ENCODE measurements around the gene ALPK1. TPM values are rescaled to one million over a fixed set of nuclear protein-coding genes. Genes with fewer than 3 reads are reported as not detected.

Gene ALPK1
- 34.0 TPM for total RNA-seq
- polyA plus RNA-seq, result 11.8 TPM

DNA sequence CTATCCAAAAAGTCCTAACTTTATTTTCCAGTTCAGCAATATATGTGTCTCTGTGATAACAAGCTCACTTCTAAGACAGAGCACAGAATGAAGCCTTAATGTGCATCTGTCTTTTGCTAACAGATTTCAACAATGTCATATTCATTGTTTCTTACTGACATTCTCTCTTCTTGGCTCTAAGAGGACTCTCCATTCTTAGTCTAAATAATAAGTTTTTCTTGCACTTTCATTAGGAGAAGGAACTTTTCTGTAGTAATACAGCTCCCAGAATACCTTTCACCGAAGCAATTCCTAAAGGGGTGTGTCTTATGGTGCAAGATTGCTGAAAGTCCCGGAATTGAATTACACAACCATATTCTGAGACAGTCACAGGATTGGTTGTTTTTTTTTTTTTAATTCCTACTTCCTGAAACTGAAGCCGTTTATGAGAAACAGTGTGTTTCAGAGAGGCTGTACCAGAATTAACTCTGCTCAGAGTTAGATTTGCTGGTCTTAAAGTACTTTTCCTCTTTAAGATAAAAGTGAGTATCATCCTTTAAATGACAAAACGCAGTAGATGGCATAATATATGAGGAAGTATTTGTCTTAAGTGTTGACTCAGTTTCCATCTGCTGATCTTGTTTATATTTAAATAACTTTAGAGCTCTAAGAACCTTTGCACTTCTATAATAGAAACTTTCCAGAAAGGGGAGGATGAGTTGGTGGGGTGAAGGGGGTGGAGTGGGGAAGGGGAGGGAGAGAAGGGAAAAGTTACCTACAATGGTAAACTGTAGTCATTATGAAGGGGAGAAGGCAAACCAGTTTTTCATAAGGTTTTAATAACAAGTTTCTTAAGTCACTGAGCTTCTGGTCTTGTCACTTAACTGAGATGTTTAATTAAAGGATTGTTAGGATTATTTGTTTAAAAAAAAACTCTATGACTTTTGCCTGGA lies at the start of gene ALPK1:
ALPK1 (plus strand) TSS at position 421 of the 932 bp plus-strand sequence.
- DNase-seq (ENCODE audit: extremely low spot score), result peak; percentile 79
- Histone ChIP-seq H3K4me3 (ENCODE audit: low read depth, low read length) (peak within 1 kb of the TSS; percentile 46), H3K4me1 (ENCODE audit: insufficient read depth) (no peaks in the 10 kb centered on the region), H3K36me3 (ENCODE audit: insufficient read depth) (peaks cover under 1% of the 10 kb centered on the region), H3K27ac (ENCODE audit: low read depth) (peak within 1 kb of the TSS; percentile 23)
- under 1% methylated on average over 4 of the region's 4 CpGs for WGBS

DNA sequence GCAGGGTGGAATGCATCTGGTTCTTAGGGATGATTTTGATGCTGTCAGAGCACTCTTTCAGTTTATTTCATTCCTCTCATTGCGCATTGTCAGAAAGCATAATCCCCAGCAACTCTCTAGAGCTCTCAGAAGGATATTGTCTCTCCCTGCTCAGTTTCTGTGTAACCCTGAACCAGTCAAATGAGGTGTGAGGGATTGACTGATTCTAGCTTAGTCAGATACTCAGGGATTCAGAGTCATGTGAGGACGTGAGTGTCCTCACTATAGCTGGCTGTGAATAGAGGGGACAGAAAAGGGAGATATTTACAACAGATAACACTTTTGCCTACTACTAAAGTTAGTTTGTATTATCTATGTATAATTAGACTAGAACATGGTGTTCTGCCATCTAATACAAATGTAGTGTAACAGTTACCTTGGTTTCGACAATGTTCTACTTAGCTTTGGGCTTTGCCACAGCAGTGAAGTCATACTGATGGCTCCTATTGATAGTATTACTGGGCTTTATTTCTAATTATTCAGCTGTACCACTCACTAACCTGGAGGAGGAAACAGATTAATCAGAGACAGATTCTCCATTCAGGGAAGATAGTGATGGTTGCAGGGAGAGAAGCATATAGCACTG lies 46.0 kb upstream of the ALPK1 start:
- Histone ChIP-seq H3K4me3 (ENCODE audit: low read depth, low read length) (no peak overlapping the region), H3K36me3 (ENCODE audit: insufficient read depth) (no peaks in the 10 kb centered on the region), H3K4me1 (ENCODE audit: insufficient read depth) (no peaks in the 10 kb centered on the region), H3K27ac (ENCODE audit: low read depth) (no peak overlapping the region)
- WGBS, result 91% methylated on average over 3 of the region's 3 CpGs
- no peak for DNase-seq (ENCODE audit: extremely low spot score)

GRCh38 chr4:112252234-112252633 lies 44.9 kb upstream of the ALPK1 start:
- no peaks in the 10 kb centered on the region for H3K4me1 ChIP-seq (ENCODE audit: insufficient read depth)
- 95% methylated on average over 1 of the region's 1 CpG for WGBS
- no peak overlapping the region for H3K27ac ChIP-seq (ENCODE audit: low read depth)
- no peaks in the 10 kb centered on the region for H3K36me3 ChIP-seq (ENCODE audit: insufficient read depth)
- no peak for DNase-seq (ENCODE audit: extremely low spot score)
- no peak overlapping the region for H3K4me3 ChIP-seq (ENCODE audit: low read depth, low read length)

GRCh38 chr4:112253382-112254000 lies 43.7 kb upstream of the ALPK1 start:
- Histone ChIP-seq H3K36me3 (ENCODE audit: insufficient read depth) (no peaks in the 10 kb centered on the region), H3K4me1 (ENCODE audit: insufficient read depth) (no peaks in the 10 kb centered on the region), H3K4me3 (ENCODE audit: low read depth, low read length) (no peak overlapping the region), H3K27ac (ENCODE audit: low read depth) (no peak overlapping the region)
- WGBS, result 40% methylated on average over 2 of the region's 2 CpGs
- no peak for DNase-seq (ENCODE audit: extremely low spot score)

DNA sequence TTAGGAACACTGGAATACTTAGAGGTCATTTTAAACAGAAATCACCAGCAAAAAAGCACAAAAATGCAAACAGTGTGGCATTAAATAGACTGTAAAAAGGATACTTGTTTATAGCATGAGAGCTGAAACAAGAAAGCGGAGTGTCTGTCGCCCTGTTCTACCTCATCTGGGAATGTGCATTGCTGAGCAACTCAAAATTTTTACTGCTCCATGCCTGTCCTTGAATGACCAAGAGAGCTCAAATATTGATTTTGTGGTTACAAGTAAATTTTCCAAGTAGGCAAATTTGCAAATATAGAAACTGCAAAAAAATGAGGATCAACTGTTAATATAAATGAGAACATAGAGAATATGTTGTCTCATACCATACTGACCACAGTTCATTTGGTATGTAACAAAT lies 40.1 kb upstream of the ALPK1 start:
- H3K4me1 ChIP-seq (ENCODE audit: insufficient read depth), result no peaks in the 10 kb centered on the region
- H3K27ac ChIP-seq (ENCODE audit: low read depth), result no peak overlapping the region
- H3K36me3 ChIP-seq (ENCODE audit: insufficient read depth), result peaks cover 3% of the 10 kb centered on the region
- DNase-seq (ENCODE audit: extremely low spot score), result no peak
- no peak overlapping the region for H3K4me3 ChIP-seq (ENCODE audit: low read depth, low read length)
- 87% methylated on average over 2 of the region's 2 CpGs for WGBS

GRCh38 chr4:112266823-112267222 lies 30.3 kb upstream of the ALPK1 start:
- no peak overlapping the region for H3K27ac ChIP-seq (ENCODE audit: low read depth)
- no peaks in the 10 kb centered on the region for H3K36me3 ChIP-seq (ENCODE audit: insufficient read depth)
- DNase-seq (ENCODE audit: extremely low spot score), result no peak
- WGBS, result 63% methylated on average over 2 of the region's 2 CpGs
- H3K4me1 ChIP-seq (ENCODE audit: insufficient read depth), result no peaks in the 10 kb centered on the region
- no peak overlapping the region for H3K4me3 ChIP-seq (ENCODE audit: low read depth, low read length)

DNA sequence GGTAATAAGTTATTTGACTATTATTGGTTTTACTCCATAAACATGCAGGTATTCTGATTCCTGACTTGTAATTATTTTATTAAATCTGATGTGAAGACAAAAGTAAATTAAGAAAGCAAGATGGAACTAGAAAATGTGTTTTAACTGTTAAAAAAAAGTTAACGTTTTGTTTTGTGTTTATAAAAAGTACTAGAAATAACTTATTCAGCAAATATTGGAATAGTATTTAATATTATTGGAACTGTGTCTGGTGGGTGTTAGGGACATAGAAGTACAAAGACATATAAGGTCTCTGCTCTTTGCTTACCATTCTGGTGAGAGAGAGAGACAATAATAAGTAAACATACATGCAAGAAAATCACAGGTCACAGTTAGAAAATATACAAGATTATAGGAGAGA lies 27.1 kb upstream of the ALPK1 start:
- H3K4me1 ChIP-seq (ENCODE audit: insufficient read depth), result no peaks in the 10 kb centered on the region
- DNase-seq (ENCODE audit: extremely low spot score), result no peak
- 83% methylated on average over 1 of the region's 1 CpG for WGBS
- H3K4me3 ChIP-seq (ENCODE audit: low read depth, low read length), result no peak overlapping the region
- H3K27ac ChIP-seq (ENCODE audit: low read depth), result no peak overlapping the region
- H3K36me3 ChIP-seq (ENCODE audit: insufficient read depth), result no peaks in the 10 kb centered on the region

GRCh38 chr4:112270640-112271421 lies 26.3 kb upstream of the ALPK1 start:
- Histone ChIP-seq H3K36me3 (ENCODE audit: insufficient read depth) (no peaks in the 10 kb centered on the region), H3K4me1 (ENCODE audit: insufficient read depth) (no peaks in the 10 kb centered on the region), H3K27ac (ENCODE audit: low read depth) (no peak overlapping the region), H3K4me3 (ENCODE audit: low read depth, low read length) (no peak overlapping the region)
- WGBS, result 91% methylated on average over 8 of the region's 8 CpGs
- no peak for DNase-seq (ENCODE audit: extremely low spot score)

DNA sequence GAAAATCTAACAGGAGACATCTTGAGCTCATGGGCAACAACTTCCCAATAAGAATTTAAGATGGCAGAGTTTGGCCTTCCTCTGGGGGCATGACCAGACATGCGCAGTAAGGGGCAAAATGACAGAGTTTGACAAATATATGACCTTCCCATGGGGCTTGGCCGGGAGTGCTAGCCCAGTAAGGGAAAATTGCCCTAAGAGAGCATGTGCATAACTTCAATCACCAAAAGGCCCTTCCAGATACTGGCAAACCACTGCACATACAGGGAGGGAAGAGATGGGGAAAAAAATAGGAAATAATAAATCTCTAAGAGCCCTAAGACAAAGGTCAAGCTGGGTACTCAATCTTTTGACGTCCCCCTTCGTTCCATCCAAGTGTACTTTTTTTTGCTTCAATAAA lies 24.9 kb upstream of the ALPK1 start:
- WGBS, result 90% methylated on average over 4 of the region's 4 CpGs
- Histone ChIP-seq H3K36me3 (ENCODE audit: insufficient read depth) (no peaks in the 10 kb centered on the region), H3K4me3 (ENCODE audit: low read depth, low read length) (no peak overlapping the region), H3K27ac (ENCODE audit: low read depth) (no peak overlapping the region), H3K4me1 (ENCODE audit: insufficient read depth) (peaks cover 1% of the 10 kb centered on the region)
- no peak for DNase-seq (ENCODE audit: extremely low spot score)

- WGBS, result 95% methylated on average over 4 of the region's 4 CpGs
- no peak overlapping the region for H3K4me3 ChIP-seq (ENCODE audit: low read depth, low read length)
- H3K36me3 ChIP-seq (ENCODE audit: insufficient read depth), result peaks cover 2% of the 10 kb centered on the region
- no peak for DNase-seq (ENCODE audit: extremely low spot score)
- peaks cover 1% of the 10 kb centered on the region for H3K4me1 ChIP-seq (ENCODE audit: insufficient read depth)
- no peak overlapping the region for H3K27ac ChIP-seq (ENCODE audit: low read depth)
Measured at GRCh38 chr4:112274959-112275358, 22.2 kb upstream of the ALPK1 start.

DNA sequence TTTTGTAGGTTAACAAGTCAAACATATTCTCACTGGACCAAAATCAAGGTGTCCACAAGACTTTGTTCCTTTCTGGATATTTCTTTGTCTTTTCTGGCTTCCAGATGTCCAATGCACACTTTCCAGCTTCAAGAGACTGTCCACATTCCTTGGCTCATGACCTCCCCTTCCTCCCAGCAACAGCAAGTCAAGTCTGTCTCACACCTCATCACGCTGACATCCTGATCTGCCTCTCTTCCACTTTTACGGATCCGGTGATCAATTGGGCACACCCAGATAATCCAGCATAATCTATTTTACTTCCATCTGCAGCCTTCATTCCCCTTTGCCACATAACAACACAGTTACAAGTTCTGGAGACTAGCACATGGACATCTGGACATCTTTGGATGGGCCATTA lies 21.1 kb upstream of the ALPK1 start:
- H3K36me3 ChIP-seq (ENCODE audit: insufficient read depth), result peaks cover 2% of the 10 kb centered on the region
- H3K27ac ChIP-seq (ENCODE audit: low read depth), result no peak overlapping the region
- whole genome bisulfite sequencing, result 90% methylated on average over 3 of the region's 3 CpGs
- peaks cover 1% of the 10 kb centered on the region for H3K4me1 ChIP-seq (ENCODE audit: insufficient read depth)
- no peak overlapping the region for H3K4me3 ChIP-seq (ENCODE audit: low read depth, low read length)
- DNase-seq (ENCODE audit: extremely low spot score), result no peak

GRCh38 chr4:112277220-112277619 lies 19.9 kb upstream of the ALPK1 start:
- peaks cover 1% of the 10 kb centered on the region for H3K4me1 ChIP-seq (ENCODE audit: insufficient read depth)
- no peak for DNase-seq (ENCODE audit: extremely low spot score)
- no peak overlapping the region for H3K27ac ChIP-seq (ENCODE audit: low read depth)
- peaks cover 2% of the 10 kb centered on the region for H3K36me3 ChIP-seq (ENCODE audit: insufficient read depth)
- WGBS, result 85% methylated on average over 3 of the region's 3 CpGs
- H3K4me3 ChIP-seq (ENCODE audit: low read depth, low read length), result no peak overlapping the region

DNA sequence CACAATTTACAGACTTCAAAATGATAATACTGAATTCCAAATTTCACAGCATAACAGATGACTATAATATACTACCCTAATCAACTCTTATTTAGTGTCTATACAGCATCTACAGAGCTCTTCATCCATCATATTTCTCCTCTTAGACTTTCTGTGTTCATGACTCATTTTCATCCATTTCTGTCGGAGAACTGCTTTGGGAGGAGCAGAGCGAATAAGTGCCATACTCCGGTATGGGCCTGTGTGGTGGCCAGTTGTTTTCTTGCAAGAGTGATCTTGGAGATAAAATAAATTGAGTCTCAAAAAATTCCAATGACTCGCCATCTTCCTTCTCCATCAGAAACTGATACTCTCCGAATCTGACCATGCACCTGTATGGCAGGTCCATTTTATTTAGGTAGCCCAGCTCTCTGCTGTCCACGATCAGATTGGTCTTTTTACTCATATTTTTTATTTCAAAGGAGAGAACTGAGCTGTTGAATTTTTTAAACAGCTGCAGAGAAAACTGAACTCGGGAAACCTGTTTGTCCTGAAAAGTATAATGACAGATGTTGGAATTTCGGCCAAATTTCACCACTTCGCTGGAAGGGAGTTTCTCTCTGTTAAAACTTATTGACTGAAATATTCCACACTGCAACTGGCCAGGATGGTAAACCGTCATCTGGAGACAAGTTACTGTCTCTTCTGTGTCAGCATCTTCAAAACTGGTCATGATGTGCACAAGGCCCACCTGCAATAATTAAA lies 19.3 kb upstream of the ALPK1 start:
- H3K4me1 ChIP-seq (ENCODE audit: insufficient read depth), result peaks cover 1% of the 10 kb centered on the region
- H3K27ac ChIP-seq (ENCODE audit: low read depth), result no peak overlapping the region
- H3K4me3 ChIP-seq (ENCODE audit: low read depth, low read length), result no peak overlapping the region
- WGBS, result 85% methylated on average over 10 of the region's 10 CpGs
- DNase-seq (ENCODE audit: extremely low spot score), result no peak
- H3K36me3 ChIP-seq (ENCODE audit: insufficient read depth), result peaks cover 2% of the 10 kb centered on the region

Data from urinary bladder (tissue), 4 donors.